H1 (cell line): ENCODE results near the gene COA1. TPM values are rescaled to one million over a fixed set of nuclear protein-coding genes. Genes with fewer than 3 reads are reported as not detected.

Experiments
- CBX8 ChIP-seq: fragments of 300-800, 300-1000 bp; sonication (generic); IDR thresholded peaks from 2 replicates; pipeline ENCODE4 v1.7.1; 2016; ENCODE audit warnings: low read depth, low read length, borderline replicate concordance
- CHD7 ChIP-seq: fragments of 300-600 bp; sonication (generic); IDR thresholded peaks from 2 replicates; pipeline ENCODE4 v1.7.1; 2012; ENCODE audit warnings: low read length, moderate library complexity, mild to moderate bottlenecking, inconsistent platforms; ENCODE audit not compliant: insufficient replicate concordance
- FOSL1 ChIP-seq: IDR thresholded peaks from 2 replicates; pipeline ENCODE4 v1.6.1; 2011; ENCODE audit warnings: mild to moderate bottlenecking, low read depth, low read length, moderate library complexity; ENCODE audit not compliant: insufficient read depth
- HDAC6 ChIP-seq: IDR thresholded peaks from one replicate; pipeline ENCODE4 v1.7.1; 2012; ENCODE audit warnings: low read depth, mild to moderate bottlenecking, inconsistent platforms, low read length, moderate library complexity
- POLR2A ChIP-seq, 2 experiments: IDR thresholded peaks; 1 replicate in 1 of 2; 2 replicates in 1 of 2; pipeline ENCODE4 v1.6.1; 2011; ENCODE audit warnings: low read depth in 2 of 2, low read length in 2 of 2, mild to moderate bottlenecking in 2 of 2; ENCODE audit errors: control extremely low read depth in 1 of 2
- USF2 ChIP-seq: IDR thresholded peaks from 2 replicates; pipeline ENCODE4 v1.6.1; 2011; ENCODE audit warnings: low read length, improper control_type of control experiment
- polyA plus RNA-seq, 7 experiments: library from polyadenylated mRNA; depleted of rRNA in 3 of 7; stranded (reverse) in 5 of 7; unstranded in 2 of 7; fragments of >200 nt in 5 of 7; fragments of 200-250 nt in 2 of 7; gene quantifications; 1 replicate in 5 of 7; 2 replicates in 1 of 7; 4 replicates in 1 of 7; pipeline versions ENCODE4 v1.2.1 to v1.2.3, GENCODE V29; 2011 to 2013; ENCODE audit warnings: missing spikeins in 2 of 7, mixed read lengths in 2 of 7
- total RNA-seq: library from RNA; stranded (reverse); fragmentation: NEBNext Ultra II Directional; extraction: Animal tissue kit (Norgen Biotek cat#: 25700); gene quantifications from 2 replicates; pipeline ENCODE4 v1.2.1, GENCODE V29; 2021

The COA1 gene
- total and polyA plus RNA-seq, 2 of the 8 experiments (the other 6 are each of a cell fraction or from before 2014, with no cell fraction given) = 98.6 to 143 TPM

- TF ChIP-seq CHD7 (no peak), HDAC6 (no peak), FOSL1 (no peak), USF2 (no peak), CBX8 (no peak), POLR2A (IDR thresholded peaks at IDR 0.05; ENCODE audit: control extremely low read depth in 1 of 2, low read depth in 2 of 2, low read length in 2 of 2) (no peak)
These were observed 37.7 kb downstream of the COA1 start (continued) for GRCh38 chr7:43691611-43692010.
